SHP77 treated with DMSO at 0.1 percent for 48 hours (cell line): ENCODE results near the gene TNK2.
"Not testable (repeated sequence)": the region's sequence is repeated elsewhere in the genome, so short reads cannot be mapped to it uniquely, and the experiment has no call there.

Source experiments
- DNase-seq: peaks from one replicate; lab custom pipeline; 2025; lab: John Stamatoyannopoulos, UW

Gene TNK2

GRCh38 chr3:195821403-195822130 is 86.8 kb downstream of the TNK2 start:
- DNase-seq: no peak

GRCh38 chr3:195820901-195821300 is 87.5 kb downstream of the TNK2 start:
- no peak for DNase-seq

- DNase-seq: no peak
These were observed 88.2 kb downstream of the TNK2 start for GRCh38 chr3:195820186-195820585.

GRCh38 chr3:195818301-195818700 is 90.0 kb downstream of the TNK2 start:
- DNase-seq: no peak

- no peak for DNase-seq
These were observed 90.7 kb downstream of the TNK2 start for GRCh38 chr3:195817578-195818135.

- DNase-seq: not testable (repeated sequence)
These were observed 92.0 kb downstream of the TNK2 start for GRCh38 chr3:195816276-195816913.

- DNase-seq: no peak
These were observed 93.1 kb downstream of the TNK2 start for GRCh38 chr3:195815169-195815771.

- DNase-seq: no peak
These were observed 94.3 kb downstream of the TNK2 start for GRCh38 chr3:195813916-195814640.
